Activated T-cell treated with anti-CD3 and anti-CD28 coated beads, Interleukin-2, amount 50 U/mL, for 48 hours (primary cell): ENCODE data around the gene MFSD12.
A peak's percentile ranks its signal among the peaks of the same experiment; 100 is the strongest.
"Not testable (repeated sequence)": the region's sequence is repeated elsewhere in the genome, so short reads cannot be mapped to it uniquely, and the experiment has no call there.

Experiments
- DNase-seq, 2 experiments: peaks; one replicate each; pipeline ENCODE4 v3.0.0-alpha.2; 2020

Gene MFSD12

GRCh38 chr19:3584036-3584802, 26.8 kb upstream of the MFSD12 start:
- not testable (repeated sequence) for DNase-seq

GRCh38 chr19:3581792-3582191, 24.4 kb upstream of the MFSD12 start:
- not testable (repeated sequence) for DNase-seq

- no peak for DNase-seq
Measured at GRCh38 chr19:3580156-3580934, 23.0 kb upstream of the MFSD12 start.

- no peak for DNase-seq
Measured at GRCh38 chr19:3578390-3578789, 21.0 kb upstream of the MFSD12 start.

GRCh38 chr19:3577723-3578344, 20.4 kb upstream of the MFSD12 start:
- no peak for DNase-seq

- no peak for DNase-seq
Measured at GRCh38 chr19:3576696-3577443, 19.5 kb upstream of the MFSD12 start.

GRCh38 chr19:3575949-3576673, 18.7 kb upstream of the MFSD12 start:
- DNase-seq = no peak

GRCh38 chr19:3575260-3575741, 17.9 kb upstream of the MFSD12 start:
- peak in 1 of 2 experiments; percentile 43 for DNase-seq

GRCh38 chr19:3573858-3574637, 16.7 kb upstream of the MFSD12 start:
- DNase-seq = peak; percentile 96 to 97

- no peak for DNase-seq
Measured at GRCh38 chr19:3573162-3573857, 15.9 kb upstream of the MFSD12 start.

GRCh38 chr19:3572855-3573161, 15.4 kb upstream of the MFSD12 start, which contains the start of gene HMG20B:
Gene HMG20B, plus strand, starts transcription at chr19:3572944. Its CDS starts 366 bp downstream, at chr19:3573310.
- no peak for DNase-seq

- peak; percentile 99 for DNase-seq
Measured at GRCh38 chr19:3572132-3572854, 14.9 kb upstream of the MFSD12 start.

- DNase-seq = no peak
Measured at GRCh38 chr19:3570606-3571011, 13.2 kb upstream of the MFSD12 start.

GRCh38 chr19:3570042-3570441, 12.7 kb upstream of the MFSD12 start:
- not testable (repeated sequence) for DNase-seq

- no peak for DNase-seq
Measured at GRCh38 chr19:3565139-3565538, 7.8 kb upstream of the MFSD12 start.

- DNase-seq = no peak
Measured at GRCh38 chr19:3563709-3564524, 6.5 kb upstream of the MFSD12 start.

GRCh38 chr19:3556978-3557460, 367 bp downstream of the MFSD12 start:
- peak; percentile 72 to 81 for DNase-seq

GRCh38 chr19:3556423-3556977, 886 bp downstream of the MFSD12 start:
- DNase-seq = no peak
